ENCODE data around the gene PAWR. TPM values are rescaled to one million over a fixed set of nuclear protein-coding genes. Genes with fewer than 3 reads are reported as not detected.

Gene PAWR
- total RNA-seq, 1 donor from 2014 or later, result 92.0 TPM

- Histone ChIP-seq H3K27me3 (ENCODE audit: control insufficient read depth, insufficient read depth, low read length) (no peaks in the 10 kb centered on the region), H3K36me3 (ENCODE audit: control insufficient read depth, insufficient read depth, low read length) (no peaks in the 10 kb centered on the region), H3K4me3 (ENCODE audit: low read depth, low read length) (no peak overlapping the region)
- no peak for TF ChIP-seq CTCF (IDR thresholded peaks at IDR 0.05; ENCODE audit: insufficient read depth, low read length, poor library complexity, severe bottlenecking)
- no peak for DNase-seq (ENCODE audit: low read depth)
Observed at GRCh38 chr12:79682593-79682992, 8.2 kb downstream of the PAWR start.

GRCh38 chr12:79681008-79681590 is 9.7 kb downstream of the PAWR start:
- Histone ChIP-seq H3K36me3 (ENCODE audit: control insufficient read depth, insufficient read depth, low read length) (no peaks in the 10 kb centered on the region), H3K4me3 (ENCODE audit: low read depth, low read length) (no peak overlapping the region), H3K27me3 (ENCODE audit: control insufficient read depth, insufficient read depth, low read length) (no peaks in the 10 kb centered on the region)
- no peak for DNase-seq (ENCODE audit: low read depth)
- no peak for TF ChIP-seq CTCF (IDR thresholded peaks at IDR 0.05; ENCODE audit: insufficient read depth, low read length, poor library complexity, severe bottlenecking)

- no peak for TF ChIP-seq CTCF (IDR thresholded peaks at IDR 0.05; ENCODE audit: insufficient read depth, low read length, poor library complexity, severe bottlenecking)
- no peaks in the 10 kb centered on the region for H3K36me3 ChIP-seq (ENCODE audit: control insufficient read depth, insufficient read depth, low read length)
- H3K4me3 ChIP-seq (ENCODE audit: low read depth, low read length), result no peak overlapping the region
- no peak for DNase-seq (ENCODE audit: low read depth)
- no peaks in the 10 kb centered on the region for H3K27me3 ChIP-seq (ENCODE audit: control insufficient read depth, insufficient read depth, low read length)
Observed at GRCh38 chr12:79680051-79680450, 10.7 kb downstream of the PAWR start.

- TF ChIP-seq CTCF (IDR thresholded peaks at IDR 0.05; ENCODE audit: insufficient read depth, low read length, poor library complexity, severe bottlenecking), result no peak
- Histone ChIP-seq H3K4me3 (ENCODE audit: low read depth, low read length) (no peak overlapping the region), H3K36me3 (ENCODE audit: control insufficient read depth, insufficient read depth, low read length) (no peaks in the 10 kb centered on the region), H3K27me3 (ENCODE audit: control insufficient read depth, insufficient read depth, low read length) (no peaks in the 10 kb centered on the region)
- DNase-seq (ENCODE audit: low read depth), result no peak
Observed at GRCh38 chr12:79678306-79678705, 12.5 kb downstream of the PAWR start.

- no peaks in the 10 kb centered on the region for H3K27me3 ChIP-seq (ENCODE audit: control insufficient read depth, insufficient read depth, low read length)
- TF ChIP-seq CTCF (IDR thresholded peaks at IDR 0.05; ENCODE audit: insufficient read depth, low read length, poor library complexity, severe bottlenecking), result no peak
- DNase-seq (ENCODE audit: low read depth), result no peak
- no peak overlapping the region for H3K4me3 ChIP-seq (ENCODE audit: low read depth, low read length)
- no peaks in the 10 kb centered on the region for H3K36me3 ChIP-seq (ENCODE audit: control insufficient read depth, insufficient read depth, low read length)
Observed at GRCh38 chr12:79677672-79678071, 13.1 kb downstream of the PAWR start.

- TF ChIP-seq CTCF (IDR thresholded peaks at IDR 0.05; ENCODE audit: insufficient read depth, low read length, poor library complexity, severe bottlenecking), result no peak
- DNase-seq (ENCODE audit: low read depth), result no peak
- Histone ChIP-seq H3K27me3 (ENCODE audit: control insufficient read depth, insufficient read depth, low read length) (no peaks in the 10 kb centered on the region), H3K36me3 (ENCODE audit: control insufficient read depth, insufficient read depth, low read length) (no peaks in the 10 kb centered on the region), H3K4me3 (ENCODE audit: low read depth, low read length) (no peak overlapping the region)
Observed at GRCh38 chr12:79676579-79676978, 14.2 kb downstream of the PAWR start.

Measured in kidney epithelial cell (primary cell).